MM.1S (cell line): ENCODE measurements around the gene PPP1CA.
A peak's percentile ranks its signal among the peaks of the same experiment; 100 is the strongest.

ENCODE experiments used
- DNase-seq: peaks from one replicate; pipeline ENCODE4 v3.0.0-alpha.2; 2015
- H2AFZ ChIP-seq: fragments of 300-600 bp; sonication (generic); 2 replicates; pipeline ENCODE4 v1.6.0; 2016; ENCODE audit warnings: antibody characterized with exemption, low read length
- H3F3A ChIP-seq: fragments of 300-600 bp; sonication (generic); 2 replicates; pipeline ENCODE4 v1.6.1; 2016; ENCODE audit warnings: mild to moderate bottlenecking, antibody characterized with exemption, low read length, moderate library complexity, mixed read lengths; ENCODE audit not compliant: insufficient read depth
- H3K27ac ChIP-seq: fragments of 300-600 bp; sonication (generic); 2 replicates; pipeline ENCODE4 v1.5.1; 2016; ENCODE audit warnings: mild to moderate bottlenecking, low read length
- H3K27me3 ChIP-seq: fragments of 300-600 bp; sonication (generic); replicated peaks from 2 replicates; pipeline ENCODE4 v1.6.0; 2016; ENCODE audit warnings: low read length; ENCODE audit not compliant: insufficient read depth
- H3K36me3 ChIP-seq: fragments of 300-600 bp; sonication (generic); replicated peaks from 2 replicates; pipeline ENCODE4 v1.6.1; 2016; ENCODE audit warnings: mild to moderate bottlenecking, low read length, mixed read lengths; ENCODE audit not compliant: insufficient read depth
- H3K4me1 ChIP-seq: fragments of 300-600 bp; sonication (generic); 2 replicates; pipeline ENCODE4 v1.6.1; 2016; ENCODE audit warnings: low read length, mixed read lengths
- H3K4me2 ChIP-seq: fragments of 300-600 bp; sonication (generic); 2 replicates; pipeline ENCODE4 v1.6.0; 2016; ENCODE audit warnings: low read depth, low read length
- H3K4me3 ChIP-seq: fragments of 300-600 bp; sonication (generic); 2 replicates; pipeline ENCODE4 v1.5.1; 2016; ENCODE audit warnings: low read length, mixed read lengths
- H3K79me2 ChIP-seq: fragments of 300-600 bp; sonication (generic); 2 replicates; pipeline ENCODE4 v1.6.1; 2016; ENCODE audit warnings: mixed run types, low read length, mixed read lengths
- H3K9ac ChIP-seq: fragments of 300-600 bp; sonication (generic); 2 replicates; pipeline ENCODE4 v1.6.1; 2016; ENCODE audit warnings: low read length, mixed read lengths
- H3K9me2 ChIP-seq: fragments of 300-600 bp; sonication (generic); replicated peaks from 2 replicates; pipeline ENCODE4 v1.6.1; 2016; ENCODE audit warnings: mild to moderate bottlenecking, low read length, mixed read lengths; ENCODE audit not compliant: insufficient read depth
- H3K9me3 ChIP-seq: fragments of 300-600 bp; sonication (generic); replicated peaks from 2 replicates; pipeline ENCODE4 v1.6.1; 2016; ENCODE audit warnings: mild to moderate bottlenecking, low read length, mixed read lengths; ENCODE audit not compliant: insufficient read depth
- H4K20me1 ChIP-seq: fragments of 300-600 bp; sonication (generic); 2 replicates; pipeline ENCODE4 v1.6.1; 2016; ENCODE audit warnings: mild to moderate bottlenecking, low read length, moderate library complexity, mixed read lengths; ENCODE audit not compliant: insufficient read depth
- CTCF ChIP-seq: fragments of 300-600 bp; sonication (generic); IDR thresholded peaks from 2 replicates; pipeline ENCODE4 v1.5.1; 2016; ENCODE audit warnings: antibody characterized with exemption, low read length, mixed read lengths
- EZH2 ChIP-seq: fragments of 300-600 bp; sonication (generic); optimal IDR thresholded peaks from 2 replicates; pipeline ENCODE3; 2017; ENCODE audit warnings: low read depth, mild to moderate bottlenecking, antibody characterized with exemption, low read length, mixed read lengths
- EZH2phosphoT487 ChIP-seq: fragments of 300-600 bp; sonication (generic); IDR thresholded peaks from 2 replicates; pipeline ENCODE4 v1.6.1; 2018; ENCODE audit warnings: antibody characterized with exemption, low read length

PPP1CA gene

GRCh38 chr11:67439321-67440228 lies 37.9 kb upstream of the PPP1CA start:
- no peaks in the 10 kb centered on the region for H3K27me3 ChIP-seq
- no peaks in the 10 kb centered on the region for H3K79me2 ChIP-seq
- H3K4me2 ChIP-seq = no peak overlapping the region
- no peak for TF ChIP-seq EZH2phosphoT487
- peak; percentile 19 for TF ChIP-seq CTCF
- DNase-seq = no peak
- H4K20me1 ChIP-seq = no peaks in the 10 kb centered on the region
- no peaks in the 10 kb centered on the region for H3K9me3 ChIP-seq
- no peak overlapping the region for H3K4me3 ChIP-seq
- H3K9ac ChIP-seq = no peak overlapping the region
- peaks cover 4% of the 10 kb centered on the region; the same call in 1 of the 2 replicates for H3K4me1 ChIP-seq
- H3K9me2 ChIP-seq = no peaks in the 10 kb centered on the region
- no peaks in the 10 kb centered on the region for H3F3A ChIP-seq
- H2AFZ ChIP-seq = no peak overlapping the region
- no peak overlapping the region for H3K27ac ChIP-seq
- no peaks in the 10 kb centered on the region for H3K36me3 ChIP-seq

GRCh38 chr11:67438158-67438902 lies 36.7 kb upstream of the PPP1CA start:
- H3K4me3 ChIP-seq = no peak overlapping the region
- no peak overlapping the region for H3K9ac ChIP-seq
- no peaks in the 10 kb centered on the region for H3K79me2 ChIP-seq
- DNase-seq = no peak
- no peaks in the 10 kb centered on the region for H3K36me3 ChIP-seq
- H3K4me2 ChIP-seq = no peak overlapping the region
- H3K4me1 ChIP-seq = no peaks in the 10 kb centered on the region
- H3F3A ChIP-seq = no peaks in the 10 kb centered on the region
- no peaks in the 10 kb centered on the region for H3K9me2 ChIP-seq
- no peak for TF ChIP-seq CTCF
- no peaks in the 10 kb centered on the region for H4K20me1 ChIP-seq
- H3K27me3 ChIP-seq = no peaks in the 10 kb centered on the region
- no peak overlapping the region for H3K27ac ChIP-seq
- H2AFZ ChIP-seq = no peak overlapping the region
- H3K9me3 ChIP-seq = no peaks in the 10 kb centered on the region

GRCh38 chr11:67437809-67438157 lies 36.1 kb upstream of the PPP1CA start:
- no peaks in the 10 kb centered on the region for H3K9me3 ChIP-seq
- H3K36me3 ChIP-seq = no peaks in the 10 kb centered on the region; the same call in 1 of the 2 replicates
- H3K4me1 ChIP-seq = no peaks in the 10 kb centered on the region
- TF ChIP-seq EZH2phosphoT487 (no peak), CTCF (no peak), EZH2 (no peak)
- no peak for DNase-seq
- no peak overlapping the region for H2AFZ ChIP-seq
- no peaks in the 10 kb centered on the region for H4K20me1 ChIP-seq
- no peaks in the 10 kb centered on the region for H3K79me2 ChIP-seq
- no peak overlapping the region for H3K4me3 ChIP-seq
- H3K27ac ChIP-seq = no peak overlapping the region
- no peaks in the 10 kb centered on the region for H3K9me2 ChIP-seq
- H3K9ac ChIP-seq = no peak overlapping the region
- H3K4me2 ChIP-seq = no peak overlapping the region
- H3F3A ChIP-seq = no peaks in the 10 kb centered on the region
- H3K27me3 ChIP-seq = no peaks in the 10 kb centered on the region
